Neuronal stem cell (in vitro differentiated cells): ENCODE results near the gene SMAD3.

Experiments used
- DNase-seq: peaks from one replicate; pipeline ENCODE4 v3.0.0-alpha.2; 2013; ENCODE audit warnings: low spot score
- H2AFZ ChIP-seq: one replicate; pipeline ENCODE4 v1.6.1; 2013; ENCODE audit warnings: mild to moderate bottlenecking, low read length, inconsistent platforms
- H2AK5ac ChIP-seq: 2 replicates; pipeline ENCODE4 v1.6.1; 2013; ENCODE audit warnings: low read depth, mild to moderate bottlenecking, inconsistent platforms, low read length, moderate library complexity, mixed read lengths
- H2BK120ac ChIP-seq: 2 replicates; pipeline ENCODE4 v1.6.1; 2013; ENCODE audit warnings: low read depth, mild to moderate bottlenecking, inconsistent platforms, low read length, moderate library complexity, mixed read lengths
- H2BK12ac ChIP-seq: one replicate; pipeline ENCODE4 v1.6.1; 2013; ENCODE audit warnings: low read length, inconsistent platforms
- H2BK15ac ChIP-seq: 2 replicates; pipeline ENCODE4 v1.6.1; 2013; ENCODE audit warnings: mild to moderate bottlenecking, low read length, inconsistent platforms, mixed read lengths
- H2BK5ac ChIP-seq: one replicate; pipeline ENCODE4 v1.6.1; 2013; ENCODE audit warnings: inconsistent platforms, mild to moderate bottlenecking, low read length, moderate library complexity
- H3K14ac ChIP-seq: one replicate; pipeline ENCODE4 v1.6.1; 2013; ENCODE audit warnings: low read length, inconsistent platforms
- H3K18ac ChIP-seq: 2 replicates; pipeline ENCODE4 v1.6.1; 2013; ENCODE audit warnings: low read length, inconsistent platforms
- H3K23ac ChIP-seq: 2 replicates; pipeline ENCODE4 v1.6.1; 2013; ENCODE audit warnings: low read depth, mild to moderate bottlenecking, mixed read lengths, low read length, inconsistent platforms; ENCODE audit not compliant: poor library complexity
- H3K27ac ChIP-seq: replicated peaks from 3 replicates; pipeline ENCODE4 v1.5.1; 2013; ENCODE audit warnings: low read length, inconsistent platforms
- H3K27me3 ChIP-seq, 3 experiments: 2 replicates each; pipeline ENCODE4 v1.6.1; 2013; ENCODE audit warnings: low read length in 3 of 3, mild to moderate bottlenecking in 2 of 3, inconsistent platforms in 1 of 3, low read depth in 1 of 3, mixed read lengths in 1 of 3, moderate library complexity in 1 of 3; ENCODE audit not compliant: control insufficient read depth in 3 of 3, insufficient read depth in 3 of 3
- H3K36me3 ChIP-seq, 2 donors: replicated peaks in 1 of 2; 2 replicates each; pipeline ENCODE4 v1.6.1; 2013; ENCODE audit warnings: low read length in 2 of 2; ENCODE audit not compliant: control insufficient read depth in 2 of 2, insufficient read depth in 2 of 2
- H3K4ac ChIP-seq: 2 replicates; pipeline ENCODE4 v1.6.1; 2013; ENCODE audit warnings: inconsistent platforms, mild to moderate bottlenecking, low read length, moderate library complexity
- H3K4me1 ChIP-seq, 2 donors: 1 replicate in 1 of 2; 2 replicates in 1 of 2; pipeline ENCODE4 v1.6.1; 2013; ENCODE audit warnings: low read length in 2 of 2, low read depth in 1 of 2; ENCODE audit not compliant: control insufficient read depth in 2 of 2, insufficient read depth in 1 of 2
- H3K4me2 ChIP-seq: one replicate; pipeline ENCODE4 v1.6.1; 2013; ENCODE audit warnings: mild to moderate bottlenecking, low read length, inconsistent platforms; ENCODE audit not compliant: insufficient read depth, poor library complexity, severe bottlenecking
- H3K4me3 ChIP-seq, 2 donors: 2 replicates each; pipeline ENCODE4 v1.5.1; 2013; ENCODE audit warnings: low read length in 2 of 2, mild to moderate bottlenecking in 2 of 2, inconsistent platforms in 1 of 2, moderate library complexity in 1 of 2
- H3K79me1 ChIP-seq: one replicate; pipeline ENCODE4 v1.6.1; 2013; ENCODE audit warnings: low read depth, mild to moderate bottlenecking, inconsistent platforms, low read length, moderate library complexity
- H3K9ac ChIP-seq: one replicate; pipeline ENCODE4 v1.6.1; 2013; ENCODE audit warnings: mild to moderate bottlenecking, low read depth, low read length, inconsistent platforms; ENCODE audit not compliant: poor library complexity
- H3K9me3 ChIP-seq, 2 donors: replicated peaks in 1 of 2; 2 replicates each; pipeline versions ENCODE3 to v1.6.1; 2013; ENCODE audit warnings: low read length in 2 of 2, mild to moderate bottlenecking in 2 of 2, inconsistent platforms in 1 of 2, low read depth in 1 of 2, mixed read lengths in 1 of 2, moderate library complexity in 1 of 2; ENCODE audit not compliant: control insufficient read depth in 2 of 2, insufficient read depth in 1 of 2
- H4K8ac ChIP-seq: one replicate; pipeline ENCODE4 v1.6.1; 2013; ENCODE audit warnings: low read depth, mild to moderate bottlenecking, inconsistent platforms, low read length, moderate library complexity
- H4K91ac ChIP-seq: one replicate; pipeline ENCODE4 v1.6.1; 2013; ENCODE audit warnings: low read length, low read depth, mild to moderate bottlenecking, inconsistent platforms; ENCODE audit not compliant: poor library complexity
- WGBS, 2 donors: extraction: QIAGEN DNeasy Blood & Tissue Kit; methylation state at CpG; one replicate each; pipeline ENCODE4 v1.1.7; 2013; ENCODE audit warnings: missing lambda C conversion rate in 2 of 2, mixed read lengths in 1 of 2; ENCODE audit not compliant: insufficient read length in 2 of 2, insufficient replicate concordance in 1 of 2; ENCODE audit errors: extremely low coverage in 2 of 2; 5-methylcytosine and 5-hydroxymethylcytosine counted together

SMAD3 gene

DNA sequence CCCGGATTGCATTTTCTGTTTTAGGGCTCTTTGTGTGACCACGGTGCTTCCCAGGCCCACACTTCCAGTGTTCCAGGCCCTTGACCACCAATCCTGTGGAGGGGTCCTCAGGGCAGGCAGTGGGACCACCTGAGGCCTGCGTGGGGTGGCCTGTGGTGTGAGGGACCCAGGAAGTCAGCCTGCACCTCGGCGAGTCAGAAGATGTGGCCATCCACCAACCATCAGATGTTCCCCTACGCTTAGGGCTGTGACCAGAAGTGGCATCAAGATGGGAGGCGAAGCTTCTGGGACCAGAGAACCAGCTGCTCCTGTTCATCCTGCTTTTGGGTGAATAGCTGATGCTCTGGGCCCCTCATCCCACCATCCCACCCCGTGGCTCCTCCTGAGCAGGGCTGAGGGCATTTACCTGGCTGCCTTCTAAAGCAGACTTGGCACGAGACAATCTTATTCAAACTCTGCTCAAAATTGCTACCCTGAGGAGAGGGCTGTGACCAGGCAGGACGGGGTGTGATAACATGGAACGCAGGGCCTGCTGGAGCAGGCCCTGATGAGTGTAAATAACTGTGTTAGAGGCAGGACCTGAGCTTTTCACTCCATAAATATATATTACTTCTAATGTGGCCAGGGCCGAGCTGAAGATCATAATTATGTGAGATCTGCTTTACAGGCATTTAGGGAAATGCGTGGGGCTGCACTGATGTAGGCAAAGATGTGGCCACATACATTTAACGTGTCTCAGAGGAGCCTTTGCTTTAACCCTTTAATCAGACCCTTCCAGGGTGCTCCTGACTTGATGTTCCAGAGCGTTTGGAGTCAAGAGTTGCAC, 28.8 kb downstream of the SMAD3 start:
- no CpG with 5 or more reads among the region's 15 CpGs for WGBS, 2 donors
- Histone ChIP-seq H3K4me1 (peaks cover 21 to 37% of the 10 kb centered on the region in 2 donors), H3K27me3 (no peaks in the 10 kb centered on the region)

DNA sequence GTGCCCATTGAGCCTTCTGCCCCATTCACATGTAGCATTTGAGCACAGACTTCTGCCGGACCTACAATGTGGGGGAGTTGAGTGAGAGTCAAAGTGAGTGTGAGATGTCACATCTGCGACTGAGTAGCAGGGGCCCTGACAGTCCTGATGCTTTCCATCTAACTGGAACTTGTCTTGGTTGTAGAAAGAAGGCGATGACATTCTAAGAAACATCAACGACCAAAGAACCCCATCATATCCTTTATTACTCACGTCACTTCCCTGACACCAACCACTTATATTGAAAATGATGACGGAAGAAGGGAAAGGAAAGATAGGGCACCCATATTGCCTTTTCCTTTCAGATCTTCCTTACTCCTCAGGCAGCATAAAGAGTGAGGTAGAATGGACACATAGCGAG, 30.5 kb downstream of the SMAD3 start:
- H3K18ac ChIP-seq: no peak overlapping the region
- H3K79me1 ChIP-seq: peaks cover 6% of the 10 kb centered on the region
- no CpG with 5 or more reads among the region's 7 CpGs for WGBS, 2 donors
- no peak overlapping the region for H3K9ac ChIP-seq
- H2AFZ ChIP-seq: no peak overlapping the region
- H4K91ac ChIP-seq: no peak overlapping the region
- no peak overlapping the region for H3K14ac ChIP-seq
- H3K4ac ChIP-seq: no peak overlapping the region
- H2BK12ac ChIP-seq: no peak overlapping the region
- H3K4me1 ChIP-seq: peaks cover 16 to 24% of the 10 kb centered on the region in 2 donors
- no peak overlapping the region for H4K8ac ChIP-seq
- no peaks in the 10 kb centered on the region for H3K9me3 ChIP-seq
- H3K4me3 ChIP-seq: no peak overlapping the region
- H3K23ac ChIP-seq: no peak overlapping the region
- H2BK120ac ChIP-seq: no peak overlapping the region
- H2BK5ac ChIP-seq: no peak overlapping the region
- DNase-seq: no peak
- H3K27ac ChIP-seq: no peak overlapping the region
- peaks cover 3 to 67% of the 10 kb centered on the region in 2 donors for H3K36me3 ChIP-seq
- no peak overlapping the region for H2BK15ac ChIP-seq
- no peaks in the 10 kb centered on the region for H3K27me3 ChIP-seq
- H3K4me2 ChIP-seq: no peak overlapping the region
- H2AK5ac ChIP-seq: no peak overlapping the region

More for the DNA sequence above, 28.8 kb downstream of the SMAD3 start:
- no peak overlapping the region for H3K4ac ChIP-seq
- H3K23ac ChIP-seq: peak overlapping the region; percentile 32
- H2AK5ac ChIP-seq: no peak overlapping the region
- no peak overlapping the region for H2BK120ac ChIP-seq
- H3K27ac ChIP-seq: no peak overlapping the region
- H2BK12ac ChIP-seq: no peak overlapping the region
- H2BK5ac ChIP-seq: peak overlapping the region; percentile 7
- H3K4me2 ChIP-seq: no peak overlapping the region
- peak overlapping the region; percentile 11 for H3K18ac ChIP-seq
- peaks cover 5% of the 10 kb centered on the region for H3K79me1 ChIP-seq
- no peak overlapping the region for H4K8ac ChIP-seq
- no peak overlapping the region for H3K9ac ChIP-seq
- H2AFZ ChIP-seq: no peak overlapping the region
- no peak for DNase-seq
- no peaks in the 10 kb centered on the region for H3K9me3 ChIP-seq
- no peak overlapping the region for H4K91ac ChIP-seq
- H2BK15ac ChIP-seq: no peak overlapping the region
- peaks cover 3 to 66% of the 10 kb centered on the region in 2 donors for H3K36me3 ChIP-seq
- H3K14ac ChIP-seq: no peak overlapping the region
- no peak overlapping the region for H3K4me3 ChIP-seq

DNA sequence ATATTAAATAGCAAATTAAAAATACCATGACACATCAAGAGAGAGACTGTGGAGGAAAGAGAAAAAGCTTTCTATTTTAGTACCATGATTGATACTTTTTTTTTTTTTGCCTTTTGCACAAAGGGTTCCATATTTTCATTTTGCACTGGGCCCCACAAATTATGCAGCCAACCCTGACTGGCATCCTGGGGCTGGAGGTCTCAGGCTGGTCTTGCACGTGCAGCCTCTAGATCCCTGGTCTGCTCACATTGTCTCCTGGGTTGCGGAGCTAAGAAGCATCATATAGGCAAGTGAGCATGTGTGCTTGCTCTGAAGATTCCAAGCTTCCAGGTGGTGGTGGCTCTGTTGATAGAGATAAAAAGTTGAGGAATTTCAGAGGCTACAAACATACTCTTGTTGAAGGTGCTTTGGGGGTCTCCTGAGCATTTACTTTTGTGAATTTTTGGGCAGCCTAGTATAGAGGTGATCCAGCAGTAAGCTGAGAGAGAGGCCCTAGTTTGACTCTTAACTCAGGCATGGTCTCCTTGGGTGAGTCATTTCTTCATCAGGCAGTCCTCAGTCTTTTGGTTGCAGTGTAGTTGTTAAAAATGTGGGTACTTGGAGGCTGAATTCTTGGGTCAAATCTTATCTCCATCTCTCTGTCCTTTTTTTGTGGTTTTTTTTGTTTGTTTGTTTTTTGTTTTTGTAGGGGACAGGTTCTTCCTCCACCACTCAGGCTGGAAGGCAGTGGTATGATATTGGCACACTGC, 31.3 kb downstream of the SMAD3 start:
- H2BK5ac ChIP-seq: no peak overlapping the region
- H2BK15ac ChIP-seq: no peak overlapping the region
- no peak overlapping the region for H3K9ac ChIP-seq
- H4K91ac ChIP-seq: no peak overlapping the region
- H3K4me3 ChIP-seq: no peak overlapping the region
- peaks cover 17 to 19% of the 10 kb centered on the region in 2 donors for H3K4me1 ChIP-seq
- H3K18ac ChIP-seq: no peak overlapping the region
- H3K4ac ChIP-seq: no peak overlapping the region
- H2BK120ac ChIP-seq: no peak overlapping the region
- H3K27me3 ChIP-seq: no peaks in the 10 kb centered on the region
- no peak overlapping the region for H2AFZ ChIP-seq
- H2BK12ac ChIP-seq: no peak overlapping the region
- peaks cover 3 to 62% of the 10 kb centered on the region in 2 donors for H3K36me3 ChIP-seq
- WGBS, 2 donors: no CpG with 5 or more reads among the region's 2 CpGs
- DNase-seq: no peak
- H3K27ac ChIP-seq: no peak overlapping the region
- H3K23ac ChIP-seq: no peak overlapping the region
- H3K79me1 ChIP-seq: peaks cover 7% of the 10 kb centered on the region
- no peaks in the 10 kb centered on the region for H3K9me3 ChIP-seq
- H3K14ac ChIP-seq: no peak overlapping the region
- H3K4me2 ChIP-seq: no peak overlapping the region
- H2AK5ac ChIP-seq: no peak overlapping the region
- H4K8ac ChIP-seq: no peak overlapping the region

DNA sequence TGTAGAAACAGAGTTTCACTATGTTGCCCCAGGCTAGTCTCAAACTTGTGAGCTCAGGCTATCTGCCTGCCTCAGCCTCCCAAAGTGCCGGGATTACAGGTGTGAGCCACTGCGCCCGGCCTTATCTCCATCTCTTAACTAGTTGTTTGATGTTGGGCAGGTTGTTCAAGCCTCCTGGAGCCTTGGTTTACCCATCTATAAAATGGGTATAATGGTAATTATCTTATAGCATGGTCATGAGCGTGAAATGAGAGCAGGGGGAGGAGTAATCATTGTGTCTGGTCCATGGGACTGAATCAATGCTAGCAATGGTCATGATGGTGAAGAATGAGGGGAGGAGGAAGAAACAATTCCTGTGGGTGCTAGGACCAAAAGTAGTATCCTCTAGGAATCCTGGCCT, 32.0 kb downstream of the SMAD3 start:
- DNase-seq: no peak
- Histone ChIP-seq H3K36me3 (peaks cover 3 to 60% of the 10 kb centered on the region in 2 donors), H3K23ac (no peak overlapping the region), H2BK5ac (no peak overlapping the region), H3K4me1 (peaks cover 13 to 14% of the 10 kb centered on the region in 2 donors), H3K9me3 (no peaks in the 10 kb centered on the region), H3K18ac (no peak overlapping the region), H2BK12ac (no peak overlapping the region), H3K27me3 (no peaks in the 10 kb centered on the region), H4K8ac (no peak overlapping the region), H2AFZ (no peak overlapping the region), H3K4me3 (no peak overlapping the region), H3K4ac (no peak overlapping the region), H3K27ac (no peak overlapping the region), H3K4me2 (no peak overlapping the region), H2BK15ac (no peak overlapping the region), H3K14ac (no peak overlapping the region), H3K79me1 (peaks cover 12% of the 10 kb centered on the region), H3K9ac (no peak overlapping the region), H2BK120ac (no peak overlapping the region), H2AK5ac (no peak overlapping the region), H4K91ac (no peak overlapping the region)
- WGBS, 2 donors: no CpG with 5 or more reads among the region's 4 CpGs
